Gastroesophageal sphincter (tissue), 3 donors: Measurements from ENCODE around the gene ADGB.

Experiments used
- CTCF ChIP-seq, 4 experiments: fragments of 200-600 bp in 2 of 4; fragments of 450-650 bp in 2 of 4; sonication (generic) in 1 of 4; IDR thresholded peaks; one replicate each; pipeline ENCODE4 v1.5.1; 2017 to 2019; ENCODE audit warnings: antibody characterized with exemption in 4 of 4, mild to moderate bottlenecking in 2 of 4, moderate library complexity in 2 of 4
- POLR2A ChIP-seq, 2 donors: fragments of 450-650 bp; IDR thresholded peaks; one replicate each; pipeline ENCODE4 v1.6.1; 2017; ENCODE audit warnings: antibody characterized with exemption in 2 of 2, mild to moderate bottlenecking in 2 of 2, moderate library complexity in 1 of 2

GRCh38 chr6:146679386-146679785, 80.6 kb downstream of the ADGB start:
- TF ChIP-seq CTCF (IDR thresholded peaks at IDR 0.05): no peak
- TF ChIP-seq POLR2A (IDR thresholded peaks at IDR 0.05): no peak
